A673 (cell line): Measurements from ENCODE around the gene IL12RB2. TPM values are rescaled to one million over a fixed set of nuclear protein-coding genes. Genes with fewer than 3 reads are reported as not detected.

Experiments
- BruUV-seq: library from RNA; stranded (reverse); fragments of 400-500 nt; replicated peaks from 2 replicates; lab custom pipeline; 2021; lab: Mats Ljungman, UMichigan
- CTCF ChIA-PET: fragments of 300-600 bp; sonication (Branson Sonifier 250); formaldehyde crosslinking; loops from one replicate; lab custom pipeline; 2022; ENCODE audit warnings: antibody characterized with exemption; lab: Charles Lee
- POLR2A ChIA-PET: fragments of 300-600 bp; sonication (Branson Sonifier 250); formaldehyde crosslinking; loops from one replicate; lab custom pipeline; 2022; ENCODE audit warnings: antibody characterized with exemption; ENCODE audit not compliant: low non-redundant PET; lab: Charles Lee
- DNase-seq: peaks from one replicate; pipeline ENCODE4 v3.0.0-alpha.2; 2015; ENCODE audit warnings: low spot score
- H3K27ac ChIP-seq: fragments of 200-600 bp; sonication (generic); 2 replicates; pipeline ENCODE4 v1.5.1; 2016; ENCODE audit warnings: mixed run types, low read depth, mild to moderate bottlenecking, mixed read lengths, antibody characterized with exemption, low read length; ENCODE audit not compliant: poor library complexity, severe bottlenecking
- H3K27me3 ChIP-seq: fragments of 200-600 bp; sonication (generic); replicated peaks from 2 replicates; pipeline ENCODE4 v1.6.1; 2017; ENCODE audit warnings: mixed run types, low read depth, mild to moderate bottlenecking, mixed read lengths, antibody characterized with exemption, low read length; ENCODE audit not compliant: insufficient read depth, poor library complexity
- H3K36me3 ChIP-seq: fragments of 200-600 bp; sonication (generic); 2 replicates; pipeline ENCODE4 v1.6.1; 2016; ENCODE audit warnings: mixed run types, mild to moderate bottlenecking, mixed read lengths, antibody characterized with exemption, low read length; ENCODE audit not compliant: insufficient read depth, poor library complexity, severe bottlenecking
- H3K4me1 ChIP-seq: fragments of 200-600 bp; sonication (generic); 2 replicates; pipeline ENCODE4 v1.6.1; 2017; ENCODE audit warnings: mixed run types, mild to moderate bottlenecking, mixed read lengths, antibody characterized with exemption, low read length; ENCODE audit not compliant: insufficient read depth, poor library complexity, severe bottlenecking
- H3K4me3 ChIP-seq: fragments of 200-600 bp; sonication (generic); 2 replicates; pipeline ENCODE4 v1.5.1; 2016; ENCODE audit warnings: low read depth, mixed run types, mild to moderate bottlenecking, mixed read lengths, low read length; ENCODE audit not compliant: poor library complexity, severe bottlenecking
- H3K9me3 ChIP-seq: fragments of 200-600 bp; sonication (generic); 2 replicates; pipeline ENCODE4 v1.6.1; 2016; ENCODE audit warnings: mixed run types, low read depth, mild to moderate bottlenecking, mixed read lengths, antibody characterized with exemption, low read length; ENCODE audit not compliant: poor library complexity, severe bottlenecking
- EZH2 ChIP-seq: fragments of 200-600 bp; sonication (generic); IDR thresholded peaks from 2 replicates; pipeline ENCODE4 v1.6.1; 2017; ENCODE audit warnings: borderline replicate concordance, low read depth, mild to moderate bottlenecking, mixed read lengths, antibody characterized with exemption, low read length; ENCODE audit not compliant: poor library complexity, severe bottlenecking
- intact Hi-C: fragments of 100-400 bp; cut with micrococcal nuclease; formaldehyde crosslinking; loops from one replicate; pipeline ENCODE4 v1.10.0; 2022; ENCODE audit not compliant: unreplicated experiment
- total RNA-seq: library from RNA; stranded (reverse); gene quantifications from 2 replicates; pipeline ENCODE4 v1.2.3, GENCODE V29; 2021
- TF ChIP-seq, protein P1 (sequence below): fragments of 300-800, 200-600 bp; sonication (generic); conservative IDR thresholded peaks from 2 replicates; pipeline ENCODE4 v1.5.1; 2017; ENCODE audit warnings: low read depth, mild to moderate bottlenecking, antibody characterized with exemption, low read length, moderate library complexity, mixed read lengths

The IL12RB2 gene
- total RNA-seq, 1 experiment from 2014 or later: 0.39 TPM

- no peak overlapping the region for H3K27ac ChIP-seq
- H3K4me1 ChIP-seq: no peaks in the 10 kb centered on the region
- H3K36me3 ChIP-seq: no peaks in the 10 kb centered on the region
- intact Hi-C loops: no loop called here
- POLR2A ChIA-PET: no interaction called here
- no peak overlapping the region for H3K4me3 ChIP-seq
- CTCF ChIA-PET: no interaction called here
- H3K27me3 ChIP-seq: no peaks in the 10 kb centered on the region
- H3K9me3 ChIP-seq: no peaks in the 10 kb centered on the region
- no TSS peak for BruUV-seq
- TF ChIP-seq, protein P1, sequence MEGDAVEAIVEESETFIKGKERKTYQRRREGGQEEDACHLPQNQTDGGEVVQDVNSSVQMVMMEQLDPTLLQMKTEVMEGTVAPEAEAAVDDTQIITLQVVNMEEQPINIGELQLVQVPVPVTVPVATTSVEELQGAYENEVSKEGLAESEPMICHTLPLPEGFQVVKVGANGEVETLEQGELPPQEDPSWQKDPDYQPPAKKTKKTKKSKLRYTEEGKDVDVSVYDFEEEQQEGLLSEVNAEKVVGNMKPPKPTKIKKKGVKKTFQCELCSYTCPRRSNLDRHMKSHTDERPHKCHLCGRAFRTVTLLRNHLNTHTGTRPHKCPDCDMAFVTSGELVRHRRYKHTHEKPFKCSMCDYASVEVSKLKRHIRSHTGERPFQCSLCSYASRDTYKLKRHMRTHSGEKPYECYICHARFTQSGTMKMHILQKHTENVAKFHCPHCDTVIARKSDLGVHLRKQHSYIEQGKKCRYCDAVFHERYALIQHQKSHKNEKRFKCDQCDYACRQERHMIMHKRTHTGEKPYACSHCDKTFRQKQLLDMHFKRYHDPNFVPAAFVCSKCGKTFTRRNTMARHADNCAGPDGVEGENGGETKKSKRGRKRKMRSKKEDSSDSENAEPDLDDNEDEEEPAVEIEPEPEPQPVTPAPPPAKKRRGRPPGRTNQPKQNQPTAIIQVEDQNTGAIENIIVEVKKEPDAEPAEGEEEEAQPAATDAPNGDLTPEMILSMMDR: no peak
- no peak for TF ChIP-seq EZH2
- DNase-seq: no peak
These were observed 34.6 kb downstream of the IL12RB2 start for GRCh38 chr1:67342076-67342890.

- no peak overlapping the region for H3K4me3 ChIP-seq
- H3K4me1 ChIP-seq: no peaks in the 10 kb centered on the region
- no peaks in the 10 kb centered on the region for H3K9me3 ChIP-seq
- TF ChIP-seq, protein P1: no peak
- TF ChIP-seq EZH2: no peak
- intact Hi-C loops: loop anchor here (5.0 kb wide), 1 partner anchor 113 kb away; no protein-coding TSS in a partner anchor
- ChIA-PET POLR2A (no interaction called here), CTCF (no interaction called here)
- H3K36me3 ChIP-seq: no peaks in the 10 kb centered on the region
- no peak overlapping the region for H3K27ac ChIP-seq
- no peaks in the 10 kb centered on the region for H3K27me3 ChIP-seq
- DNase-seq: no peak
- no TSS peak for BruUV-seq
These were observed 37.9 kb downstream of the IL12RB2 start for GRCh38 chr1:67345556-67345955.

DNA sequence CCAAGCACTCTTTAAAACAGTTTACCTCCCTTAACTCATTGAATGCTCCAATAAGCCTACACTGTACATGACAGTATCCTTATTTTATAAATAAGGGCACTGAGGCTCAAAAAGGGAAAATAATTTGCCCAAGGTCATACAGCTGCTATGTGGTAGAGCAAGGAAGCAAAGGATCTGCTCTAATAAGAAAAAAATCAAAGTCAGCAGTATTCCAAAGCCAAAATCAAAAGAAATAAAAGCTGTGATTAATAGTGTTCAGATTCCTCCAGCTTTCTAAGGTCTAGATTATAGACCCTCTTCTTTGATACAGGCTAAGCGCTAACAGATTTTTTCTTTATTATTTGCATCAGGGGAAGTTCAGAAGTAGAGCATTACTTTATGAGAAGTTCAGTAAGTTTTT lies 39.3 kb downstream of the IL12RB2 start:
- no peak overlapping the region for H3K4me3 ChIP-seq

More for the DNA sequence above, 39.3 kb downstream of the IL12RB2 start:
- no peak for TF ChIP-seq EZH2
- TF ChIP-seq, protein P1: no peak
- no peak for DNase-seq
- Histone ChIP-seq H3K27me3 (no peaks in the 10 kb centered on the region), H3K27ac (no peak overlapping the region), H3K36me3 (no peaks in the 10 kb centered on the region), H3K4me1 (no peaks in the 10 kb centered on the region), H3K9me3 (no peaks in the 10 kb centered on the region)
- ChIA-PET CTCF (no interaction called here), POLR2A (no interaction called here)
- intact Hi-C loops: loop anchor here (1.0 to 5.0 kb wide), 2 partner anchors 115 to 153 kb away; no protein-coding TSS in a partner anchor
- BruUV-seq: no TSS peak
